HG03066 (cell line): Measurements from ENCODE around the gene OR8B2.
A peak's percentile ranks its signal among the peaks of the same experiment; 100 is the strongest.
"Not testable (repeated sequence)": the region's sequence is repeated elsewhere in the genome, so short reads cannot be mapped to it uniquely, and the experiment has no call there.

Experiments
- ATAC-seq: cut with Tn5 transposase; IDR thresholded peaks from one replicate; pipeline ENCODE4 v1.9.1; 2021; ENCODE audit warnings: low read depth; ENCODE audit not compliant: unreplicated experiment

The OR8B2 gene

GRCh38 chr11:124384399-124384798 is at the start of gene OR8B2:
Gene OR8B2 (minus strand): TSS chr11:124384499. CDS start chr11:124383343, 1,156 bp downstream.
- ATAC-seq: no peak

GRCh38 chr11:124429599-124429998 is 45.3 kb upstream of the OR8B2 start:
- ATAC-seq: no peak

- no peak for ATAC-seq
Measured at GRCh38 chr11:124424384-124424921, 40.2 kb upstream of the OR8B2 start, which contains the start of gene OR8B4. Gene OR8B4 (minus strand): TSS chr11:124424871. CDS start chr11:124424871, 0 bp downstream.

GRCh38 chr11:124421043-124421442 is 36.7 kb upstream of the OR8B2 start:
- ATAC-seq: no peak

- no peak for ATAC-seq
Measured at GRCh38 chr11:124415356-124415923, 31.1 kb upstream of the OR8B2 start.

GRCh38 chr11:124409906-124410305 is 25.6 kb upstream of the OR8B2 start:
- no peak for ATAC-seq

- ATAC-seq: no peak
Measured at GRCh38 chr11:124405581-124405980, 21.3 kb upstream of the OR8B2 start.

GRCh38 chr11:124403186-124403585 is 18.9 kb upstream of the OR8B2 start:
- not testable (repeated sequence) for ATAC-seq

- ATAC-seq: peak; percentile 97
Measured at GRCh38 chr11:124402326-124402922, 18.1 kb upstream of the OR8B2 start.

GRCh38 chr11:124398924-124399323 is 14.6 kb upstream of the OR8B2 start, which contains the start of gene OR8B3:
Gene OR8B3 (minus strand): TSS chr11:124399024. CDS start chr11:124397351, 1,673 bp downstream.
- ATAC-seq: no peak

- not testable (repeated sequence) for ATAC-seq
Measured at GRCh38 chr11:124396847-124397246, 12.5 kb upstream of the OR8B2 start.

- ATAC-seq: no peak
Measured at GRCh38 chr11:124394408-124394807, 10.1 kb upstream of the OR8B2 start.

GRCh38 chr11:124382857-124383256 is 1.4 kb downstream of the OR8B2 start:
- not testable (repeated sequence) for ATAC-seq

- no peak for ATAC-seq
Measured at GRCh38 chr11:124380585-124380984, 3.7 kb downstream of the OR8B2 start.

- ATAC-seq: no peak
Measured at GRCh38 chr11:124376280-124376679, 8.0 kb downstream of the OR8B2 start.

- no peak for ATAC-seq
Measured at GRCh38 chr11:124359566-124359965, 24.7 kb downstream of the OR8B2 start.

GRCh38 chr11:124346311-124346955 is 37.9 kb downstream of the OR8B2 start:
- no peak for ATAC-seq

GRCh38 chr11:124344346-124344745 is 40.0 kb downstream of the OR8B2 start:
- no peak for ATAC-seq

GRCh38 chr11:124340142-124340447 is 44.2 kb downstream of the OR8B2 start:
- no peak for ATAC-seq

GRCh38 chr11:124339396-124340141 is 44.7 kb downstream of the OR8B2 start:
- ATAC-seq: no peak
